ENCODE measurements around the gene TMEM270.
"Not testable (repeated sequence)": the region's sequence is repeated elsewhere in the genome, so short reads cannot be mapped to it uniquely, and the experiment has no call there.

Gene TMEM270

GRCh38 chr7:73844848-73845460, 16.0 kb upstream of the TMEM270 start:
- Histone ChIP-seq H3K27ac (ENCODE audit: low read depth, low read length) (no peak overlapping the region), H3K9me3 (ENCODE audit: control insufficient read depth, insufficient read depth, low read length) (no peaks in the 10 kb centered on the region), H3K4me1 (ENCODE audit: control insufficient read depth, insufficient read depth, low read length) (peaks cover 6% of the 10 kb centered on the region; the same call in 1 of the 2 replicates), H3K27me3 (ENCODE audit: control insufficient read depth, insufficient read depth, low read length) (no peaks in the 10 kb centered on the region), H3K9ac (ENCODE audit: low read depth, low read length) (no peak overlapping the region), H3K36me3 (ENCODE audit: control insufficient read depth, insufficient read depth, low read length) (no peaks in the 10 kb centered on the region), H3K4me3 (ENCODE audit: low read depth, low read length) (no peak overlapping the region)

GRCh38 chr7:73845701-73846195, 15.2 kb upstream of the TMEM270 start:
- H3K27me3 ChIP-seq (ENCODE audit: control insufficient read depth, insufficient read depth, low read length); H3K4me3 ChIP-seq (ENCODE audit: low read depth, low read length); H3K9me3 ChIP-seq (ENCODE audit: control insufficient read depth, insufficient read depth, low read length); H3K27ac ChIP-seq (ENCODE audit: low read depth, low read length); H3K9ac ChIP-seq (ENCODE audit: low read depth, low read length); H3K36me3 ChIP-seq (ENCODE audit: control insufficient read depth, insufficient read depth, low read length); H3K4me1 ChIP-seq (ENCODE audit: control insufficient read depth, insufficient read depth, low read length): not testable (repeated sequence)

GRCh38 chr7:73847941-73848723, 12.8 kb upstream of the TMEM270 start:
- H3K4me1 ChIP-seq (ENCODE audit: control insufficient read depth, insufficient read depth, low read length), result peaks cover 3% of the 10 kb centered on the region; the same call in 1 of the 2 replicates
- no peak overlapping the region for H3K9ac ChIP-seq (ENCODE audit: low read depth, low read length)
- no peak overlapping the region for H3K4me3 ChIP-seq (ENCODE audit: low read depth, low read length)
- no peaks in the 10 kb centered on the region for H3K27me3 ChIP-seq (ENCODE audit: control insufficient read depth, insufficient read depth, low read length)
- H3K36me3 ChIP-seq (ENCODE audit: control insufficient read depth, insufficient read depth, low read length), result no peaks in the 10 kb centered on the region
- H3K9me3 ChIP-seq (ENCODE audit: control insufficient read depth, insufficient read depth, low read length), result no peaks in the 10 kb centered on the region
- no peak overlapping the region for H3K27ac ChIP-seq (ENCODE audit: low read depth, low read length)

- H3K9ac ChIP-seq (ENCODE audit: low read depth, low read length), result no peak overlapping the region
- H3K27me3 ChIP-seq (ENCODE audit: control insufficient read depth, insufficient read depth, low read length), result no peaks in the 10 kb centered on the region
- no peak overlapping the region for H3K4me3 ChIP-seq (ENCODE audit: low read depth, low read length)
- no peak overlapping the region for H3K27ac ChIP-seq (ENCODE audit: low read depth, low read length)
- H3K9me3 ChIP-seq (ENCODE audit: control insufficient read depth, insufficient read depth, low read length), result no peaks in the 10 kb centered on the region
- H3K4me1 ChIP-seq (ENCODE audit: control insufficient read depth, insufficient read depth, low read length), result peaks cover 2% of the 10 kb centered on the region; the same call in 1 of the 2 replicates
- no peaks in the 10 kb centered on the region for H3K36me3 ChIP-seq (ENCODE audit: control insufficient read depth, insufficient read depth, low read length)
Observed at GRCh38 chr7:73850781-73851207, 10.2 kb upstream of the TMEM270 start.

- Histone ChIP-seq H3K9ac (ENCODE audit: low read depth, low read length) (no peak overlapping the region), H3K27ac (ENCODE audit: low read depth, low read length) (peak overlapping the region; percentile 61), H3K9me3 (ENCODE audit: control insufficient read depth, insufficient read depth, low read length) (no peaks in the 10 kb centered on the region), H3K4me3 (ENCODE audit: low read depth, low read length) (no peak overlapping the region), H3K4me1 (ENCODE audit: control insufficient read depth, insufficient read depth, low read length) (no peaks in the 10 kb centered on the region), H3K27me3 (ENCODE audit: control insufficient read depth, insufficient read depth, low read length) (no peaks in the 10 kb centered on the region), H3K36me3 (ENCODE audit: control insufficient read depth, insufficient read depth, low read length) (no peaks in the 10 kb centered on the region)
Observed at GRCh38 chr7:73851410-73852338, 9.3 kb upstream of the TMEM270 start.

GRCh38 chr7:73852500-73852899, 8.5 kb upstream of the TMEM270 start:
- Histone ChIP-seq H3K9me3 (ENCODE audit: control insufficient read depth, insufficient read depth, low read length) (no peaks in the 10 kb centered on the region), H3K36me3 (ENCODE audit: control insufficient read depth, insufficient read depth, low read length) (no peaks in the 10 kb centered on the region), H3K4me1 (ENCODE audit: control insufficient read depth, insufficient read depth, low read length) (no peaks in the 10 kb centered on the region), H3K9ac (ENCODE audit: low read depth, low read length) (no peak overlapping the region), H3K4me3 (ENCODE audit: low read depth, low read length) (no peak overlapping the region), H3K27me3 (ENCODE audit: control insufficient read depth, insufficient read depth, low read length) (no peaks in the 10 kb centered on the region), H3K27ac (ENCODE audit: low read depth, low read length) (no peak overlapping the region)

- Histone ChIP-seq H3K9ac (ENCODE audit: low read depth, low read length) (no peak overlapping the region), H3K27me3 (ENCODE audit: control insufficient read depth, insufficient read depth, low read length) (no peaks in the 10 kb centered on the region), H3K4me3 (ENCODE audit: low read depth, low read length) (no peak overlapping the region), H3K9me3 (ENCODE audit: control insufficient read depth, insufficient read depth, low read length) (no peaks in the 10 kb centered on the region), H3K4me1 (ENCODE audit: control insufficient read depth, insufficient read depth, low read length) (no peaks in the 10 kb centered on the region), H3K27ac (ENCODE audit: low read depth, low read length) (no peak overlapping the region), H3K36me3 (ENCODE audit: control insufficient read depth, insufficient read depth, low read length) (no peaks in the 10 kb centered on the region)
Observed at GRCh38 chr7:73856941-73857340, 4.0 kb upstream of the TMEM270 start.

- H3K27me3 ChIP-seq (ENCODE audit: control insufficient read depth, insufficient read depth, low read length), result no peaks in the 10 kb centered on the region
Observed at GRCh38 chr7:73858807-73859206, 2.2 kb upstream of the TMEM270 start.

GRCh38 chr7:73861305-73861704, 346 bp downstream of the TMEM270 start:
- Histone ChIP-seq H3K27me3 (ENCODE audit: control insufficient read depth, insufficient read depth, low read length) (no peaks in the 10 kb centered on the region), H3K36me3 (ENCODE audit: control insufficient read depth, insufficient read depth, low read length) (no peaks in the 10 kb centered on the region), H3K27ac (ENCODE audit: low read depth, low read length) (no peak overlapping the region), H3K4me1 (ENCODE audit: control insufficient read depth, insufficient read depth, low read length) (no peaks in the 10 kb centered on the region), H3K9me3 (ENCODE audit: control insufficient read depth, insufficient read depth, low read length) (no peaks in the 10 kb centered on the region), H3K4me3 (ENCODE audit: low read depth, low read length) (no peak overlapping the region), H3K9ac (ENCODE audit: low read depth, low read length) (no peak overlapping the region)

More at GRCh38 chr7:73858807-73859206, 2.2 kb upstream of the TMEM270 start:
- Histone ChIP-seq H3K9me3 (ENCODE audit: control insufficient read depth, insufficient read depth, low read length) (no peaks in the 10 kb centered on the region), H3K27ac (ENCODE audit: low read depth, low read length) (no peak overlapping the region), H3K4me3 (ENCODE audit: low read depth, low read length) (no peak overlapping the region), H3K9ac (ENCODE audit: low read depth, low read length) (no peak overlapping the region), H3K4me1 (ENCODE audit: control insufficient read depth, insufficient read depth, low read length) (no peaks in the 10 kb centered on the region), H3K36me3 (ENCODE audit: control insufficient read depth, insufficient read depth, low read length) (no peaks in the 10 kb centered on the region)

- no peak overlapping the region for H3K9ac ChIP-seq (ENCODE audit: low read depth, low read length)
- no peaks in the 10 kb centered on the region for H3K9me3 ChIP-seq (ENCODE audit: control insufficient read depth, insufficient read depth, low read length)
- no peak overlapping the region for H3K4me3 ChIP-seq (ENCODE audit: low read depth, low read length)
- H3K36me3 ChIP-seq (ENCODE audit: control insufficient read depth, insufficient read depth, low read length), result no peaks in the 10 kb centered on the region
- no peak overlapping the region for H3K27ac ChIP-seq (ENCODE audit: low read depth, low read length)
- H3K4me1 ChIP-seq (ENCODE audit: control insufficient read depth, insufficient read depth, low read length), result peaks cover 10% of the 10 kb centered on the region; the same call in 1 of the 2 replicates
- no peaks in the 10 kb centered on the region for H3K27me3 ChIP-seq (ENCODE audit: control insufficient read depth, insufficient read depth, low read length)
Observed at GRCh38 chr7:73864981-73865711, 4.2 kb downstream of the TMEM270 start.

Measured in HUES48 (cell line).